HFFc6 (cell line): ENCODE results near the gene WDR82. TPM values are rescaled to one million over a fixed set of nuclear protein-coding genes. Genes with fewer than 3 reads are reported as not detected.
A peak's percentile ranks its signal among the peaks of the same experiment; 100 is the strongest.

ENCODE experiments used
- DNase-seq: peaks from one replicate; pipeline ENCODE4 v3.0.0-alpha.2; 2018
- H3K27ac Mint-ChIP-seq: 2 replicates; pipeline ENCODE4 v1.8.0; 2020; ENCODE audit warnings: mild to moderate bottlenecking, mixed read lengths
- H3K27me3 Mint-ChIP-seq: 2 replicates; pipeline ENCODE4 v1.8.0; 2021; ENCODE audit warnings: mild to moderate bottlenecking, moderate library complexity, mixed read lengths; ENCODE audit not compliant: insufficient read depth
- H3K36me3 Mint-ChIP-seq: 2 replicates; pipeline ENCODE4 v1.8.0; 2021; ENCODE audit warnings: low read depth, mixed read lengths
- H3K4me1 Mint-ChIP-seq: 2 replicates; pipeline ENCODE4 v1.8.0; 2020; ENCODE audit warnings: low read depth, mixed read lengths
- H3K4me3 Mint-ChIP-seq: 2 replicates; pipeline ENCODE4 v1.8.0; 2020; ENCODE audit warnings: mild to moderate bottlenecking, moderate library complexity, mixed read lengths
- H3K9me3 Mint-ChIP-seq: 2 replicates; pipeline ENCODE4 v1.8.0; 2020; ENCODE audit warnings: mild to moderate bottlenecking, mixed read lengths
- CTCF ChIP-seq: fragments of 200-600 bp; sonication (generic); IDR thresholded peaks from 2 replicates; pipeline ENCODE4 v1.5.0; 2021; ENCODE audit warnings: antibody characterized with exemption, mild to moderate bottlenecking
- total RNA-seq, 6 experiments: library from RNA; stranded (reverse); fragmentation: NEBNext Ultra II Directional; extraction: Animal tissue kit (Norgen Biotek cat#: 25700); gene quantifications; 2 replicates in 1 of 6; 3 replicates in 5 of 6; pipeline ENCODE4 v1.2.3, GENCODE V29; 2021

Gene WDR82
- total RNA-seq, 6 experiments from 2014 or later = 55.2 to 62.0 (median 58.6) TPM

- no peaks in the 10 kb centered on the region for H3K9me3 Mint-ChIP-seq
- no peak overlapping the region for H3K4me3 Mint-ChIP-seq
- peaks cover 2% of the 10 kb centered on the region for H3K27me3 Mint-ChIP-seq
- no peak for DNase-seq
- H3K36me3 Mint-ChIP-seq = peaks cover 18% of the 10 kb centered on the region
- H3K4me1 Mint-ChIP-seq = peaks cover 18% of the 10 kb centered on the region
- H3K27ac Mint-ChIP-seq = no peak overlapping the region
- no peak for TF ChIP-seq CTCF
Measured at GRCh38 chr3:52218454-52218853, 60.0 kb downstream of the WDR82 start.

DNA sequence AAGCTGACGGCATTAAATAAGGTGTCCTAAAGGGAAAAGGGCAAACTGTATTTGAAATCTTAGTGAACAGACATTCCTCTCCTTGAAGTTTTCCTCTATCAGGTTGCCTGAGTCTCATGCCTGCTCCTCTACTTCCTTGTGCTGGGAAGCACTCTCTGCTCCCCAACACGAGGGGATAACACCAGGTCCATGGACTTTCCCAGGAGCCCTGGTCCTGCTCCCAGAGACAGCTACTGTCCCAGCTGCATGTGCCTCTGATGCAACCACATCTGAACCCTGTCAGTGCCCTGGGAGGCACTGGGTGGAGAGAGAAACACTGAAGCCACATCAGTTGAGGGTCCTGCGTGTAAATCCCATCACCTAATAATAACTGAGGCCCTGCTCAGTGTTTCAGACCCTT, 60.4 kb downstream of the WDR82 start:
- Mint-ChIP-seq H3K36me3 (peaks cover 19% of the 10 kb centered on the region), H3K27me3 (peaks cover 2% of the 10 kb centered on the region), H3K4me1 (peaks cover 19% of the 10 kb centered on the region), H3K27ac (no peak overlapping the region), H3K9me3 (no peaks in the 10 kb centered on the region), H3K4me3 (no peak overlapping the region)
- no peak for DNase-seq
- no peak for TF ChIP-seq CTCF

GRCh38 chr3:52217409-52217805, 61.0 kb downstream of the WDR82 start:
- DNase-seq = no peak
- peaks cover 19% of the 10 kb centered on the region for H3K4me1 Mint-ChIP-seq
- peaks cover 2% of the 10 kb centered on the region for H3K27me3 Mint-ChIP-seq
- peak overlapping the region; percentile 47 for H3K27ac Mint-ChIP-seq
- no peak for TF ChIP-seq CTCF
- H3K9me3 Mint-ChIP-seq = no peaks in the 10 kb centered on the region
- peaks cover 19% of the 10 kb centered on the region for H3K36me3 Mint-ChIP-seq
- H3K4me3 Mint-ChIP-seq = no peak overlapping the region

DNA sequence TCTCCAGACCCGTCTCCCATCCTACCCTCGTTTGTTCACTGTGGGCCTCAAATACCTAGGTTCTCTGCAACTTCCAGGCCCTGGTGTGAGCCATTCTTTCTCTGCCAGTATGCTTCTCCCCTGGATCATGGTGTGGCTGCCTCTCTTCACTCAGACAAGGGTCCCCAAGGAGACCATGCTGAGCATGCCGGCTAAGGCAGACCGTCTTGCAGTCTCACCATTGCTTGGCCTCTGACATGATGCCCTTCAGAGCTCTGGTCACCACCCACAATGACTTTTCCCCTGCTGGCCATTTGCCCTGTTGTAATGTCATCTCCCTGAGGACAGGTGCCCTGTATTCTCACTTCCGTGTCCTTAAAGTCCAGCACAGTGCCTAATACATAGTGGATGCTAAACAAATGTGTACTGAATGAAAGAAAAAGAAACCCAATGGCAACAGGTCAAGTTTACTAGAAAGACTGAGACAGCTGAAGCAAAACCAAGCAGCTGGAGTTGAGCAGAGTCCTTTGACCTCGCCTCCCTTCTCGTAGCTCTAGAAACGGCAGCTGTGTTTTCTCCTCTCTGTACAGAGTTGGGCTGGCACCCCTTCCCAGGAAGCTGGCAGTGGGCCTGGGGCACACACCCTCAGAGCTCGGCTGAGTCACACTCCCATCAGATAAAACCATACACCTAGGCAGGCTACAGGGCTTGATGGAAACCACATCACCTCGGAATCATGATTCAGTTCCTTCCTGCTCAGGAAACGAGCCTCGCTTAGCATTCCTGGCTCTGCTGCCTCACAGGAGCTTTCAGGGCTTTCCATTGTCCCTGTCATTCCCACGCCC, 61.7 kb downstream of the WDR82 start:
- Mint-ChIP-seq H3K27me3 (peaks cover 2% of the 10 kb centered on the region), H3K9me3 (no peaks in the 10 kb centered on the region), H3K4me1 (peaks cover 19% of the 10 kb centered on the region), H3K27ac (peak overlapping the region; percentile 47), H3K36me3 (peaks cover 19% of the 10 kb centered on the region), H3K4me3 (no peak overlapping the region)
- TF ChIP-seq CTCF = no peak
- peak; percentile 66 for DNase-seq

DNA sequence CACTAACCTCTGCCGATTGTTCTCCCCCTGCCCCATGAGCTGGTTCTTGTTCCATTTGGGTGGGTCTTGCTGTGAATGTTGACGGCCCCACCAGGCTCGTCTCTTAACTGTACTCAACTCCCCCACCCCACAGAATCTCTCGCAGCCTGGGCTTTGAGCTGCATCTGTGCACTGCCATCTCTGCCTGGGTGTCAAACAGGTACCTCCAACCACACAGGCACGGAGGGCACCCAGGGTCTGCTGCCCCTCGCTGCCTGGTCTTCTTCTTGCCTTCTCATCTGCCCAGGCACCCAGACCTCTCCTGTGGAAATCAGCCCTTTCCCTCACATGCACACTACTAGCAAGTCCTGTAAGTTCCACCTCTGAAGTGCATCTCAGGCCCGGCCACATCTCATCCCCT, 63.1 kb downstream of the WDR82 start:
- Mint-ChIP-seq H3K27me3 (peaks cover 2% of the 10 kb centered on the region), H3K9me3 (no peaks in the 10 kb centered on the region), H3K4me1 (peaks cover 19% of the 10 kb centered on the region), H3K4me3 (no peak overlapping the region), H3K27ac (peak overlapping the region; percentile 2; the same call in 1 of the 2 replicates), H3K36me3 (peaks cover 19% of the 10 kb centered on the region)
- no peak for DNase-seq
- no peak for TF ChIP-seq CTCF
